ENCODE data around the gene BAZ1A. TPM values are rescaled to one million over a fixed set of nuclear protein-coding genes. Genes with fewer than 3 reads are reported as not detected.

The BAZ1A gene
- total RNA-seq, 1 donor from 2014 or later: 42.5 TPM

- peaks cover 6% of the 10 kb centered on the region for H3K9me3 Mint-ChIP-seq
- no peak overlapping the region for H3K4me3 Mint-ChIP-seq
- no peak for DNase-seq (ENCODE audit: low spot score in 2 of 2, unreplicated experiment in 2 of 2)
- H3K27ac Mint-ChIP-seq: no peak overlapping the region
- H3K27me3 Mint-ChIP-seq (ENCODE audit: low read depth): no peaks in the 10 kb centered on the region
- H3K4me1 Mint-ChIP-seq: peaks cover 20% of the 10 kb centered on the region
- TF ChIP-seq CTCF (IDR thresholded peaks at IDR 0.05; ENCODE audit: unreplicated experiment): no peak
- peaks cover 6% of the 10 kb centered on the region for H3K36me3 Mint-ChIP-seq
Observed at GRCh38 chr14:34867199-34867598, 8.0 kb downstream of the BAZ1A start.

GRCh38 chr14:34865889-34866574 lies 9.1 kb downstream of the BAZ1A start:
- DNase-seq (ENCODE audit: low spot score in 2 of 2, unreplicated experiment in 2 of 2): no peak
- H3K27ac Mint-ChIP-seq: no peak overlapping the region
- peaks cover 6% of the 10 kb centered on the region for H3K36me3 Mint-ChIP-seq
- TF ChIP-seq CTCF (IDR thresholded peaks at IDR 0.05; ENCODE audit: unreplicated experiment): no peak
- no peaks in the 10 kb centered on the region for H3K27me3 Mint-ChIP-seq (ENCODE audit: low read depth)
- no peak overlapping the region for H3K4me3 Mint-ChIP-seq
- H3K4me1 Mint-ChIP-seq: peaks cover 10% of the 10 kb centered on the region
- peaks cover 6% of the 10 kb centered on the region for H3K9me3 Mint-ChIP-seq

GRCh38 chr14:34863844-34864243 lies 11.3 kb downstream of the BAZ1A start:
- H3K27me3 Mint-ChIP-seq (ENCODE audit: low read depth): no peaks in the 10 kb centered on the region
- H3K4me1 Mint-ChIP-seq: no peaks in the 10 kb centered on the region
- DNase-seq (ENCODE audit: low spot score in 2 of 2, unreplicated experiment in 2 of 2): no peak
- no peak for TF ChIP-seq CTCF (IDR thresholded peaks at IDR 0.05; ENCODE audit: unreplicated experiment)
- peaks cover 6% of the 10 kb centered on the region for H3K9me3 Mint-ChIP-seq
- no peak overlapping the region for H3K4me3 Mint-ChIP-seq
- H3K36me3 Mint-ChIP-seq: peaks cover 8% of the 10 kb centered on the region
- no peak overlapping the region for H3K27ac Mint-ChIP-seq

- H3K27ac Mint-ChIP-seq: no peak overlapping the region
- H3K4me1 Mint-ChIP-seq: no peaks in the 10 kb centered on the region
- peaks cover 20% of the 10 kb centered on the region for H3K36me3 Mint-ChIP-seq
Observed at GRCh38 chr14:34858765-34859164, 16.4 kb downstream of the BAZ1A start.

GRCh38 chr14:34857689-34858449 lies 17.3 kb downstream of the BAZ1A start:
- DNase-seq (ENCODE audit: low spot score in 2 of 2, unreplicated experiment in 2 of 2): no peak
- Mint-ChIP-seq H3K27me3 (ENCODE audit: low read depth) (no peaks in the 10 kb centered on the region), H3K36me3 (peaks cover 28% of the 10 kb centered on the region), H3K9me3 (no peaks in the 10 kb centered on the region), H3K4me1 (no peaks in the 10 kb centered on the region), H3K4me3 (no peak overlapping the region), H3K27ac (no peak overlapping the region)
- no peak for TF ChIP-seq CTCF (IDR thresholded peaks at IDR 0.05; ENCODE audit: unreplicated experiment)

More at GRCh38 chr14:34858765-34859164, 16.4 kb downstream of the BAZ1A start:
- no peaks in the 10 kb centered on the region for H3K9me3 Mint-ChIP-seq
- no peak for DNase-seq (ENCODE audit: low spot score in 2 of 2, unreplicated experiment in 2 of 2)
- no peak for TF ChIP-seq CTCF (IDR thresholded peaks at IDR 0.05; ENCODE audit: unreplicated experiment)
- no peaks in the 10 kb centered on the region for H3K27me3 Mint-ChIP-seq (ENCODE audit: low read depth)
- no peak overlapping the region for H3K4me3 Mint-ChIP-seq
